Nephron (organoid): ENCODE data around the gene TARS3.
A peak's percentile ranks its signal among the peaks of the same experiment; 100 is the strongest.

Experiments
- H3K27ac Mint-ChIP-seq, 3 experiments: 2 replicates each; pipeline ENCODE4 v1.8.0; 2020; ENCODE audit warnings: mixed read lengths in 3 of 3, mild to moderate bottlenecking in 2 of 3, moderate library complexity in 1 of 3
- H3K27me3 Mint-ChIP-seq: 2 replicates; pipeline ENCODE4 v1.8.0; 2021; ENCODE audit warnings: low read depth, mild to moderate bottlenecking, moderate library complexity, mixed read lengths
- H3K36me3 Mint-ChIP-seq: 2 replicates; pipeline ENCODE4 v1.8.0; 2020; ENCODE audit warnings: low read depth, mixed read lengths
- H3K4me1 Mint-ChIP-seq: 2 replicates; pipeline ENCODE4 v1.8.0; 2020; ENCODE audit warnings: mixed read lengths
- H3K4me3 Mint-ChIP-seq, 3 experiments: 2 replicates each; pipeline ENCODE4 v1.8.0; 2020; ENCODE audit warnings: mild to moderate bottlenecking in 3 of 3, mixed read lengths in 3 of 3, moderate library complexity in 2 of 3
- H3K9me3 Mint-ChIP-seq: 2 replicates; pipeline ENCODE4 v1.8.0; 2020; ENCODE audit warnings: mixed read lengths
- CTCF ChIP-seq, 3 experiments: fragments of 200-600 bp; sonication (generic); IDR thresholded peaks; one replicate each; pipeline ENCODE4 v1.5.0; 2021; ENCODE audit warnings: antibody characterized with exemption in 3 of 3; ENCODE audit not compliant: unreplicated experiment in 3 of 3

The TARS3 gene

DNA sequence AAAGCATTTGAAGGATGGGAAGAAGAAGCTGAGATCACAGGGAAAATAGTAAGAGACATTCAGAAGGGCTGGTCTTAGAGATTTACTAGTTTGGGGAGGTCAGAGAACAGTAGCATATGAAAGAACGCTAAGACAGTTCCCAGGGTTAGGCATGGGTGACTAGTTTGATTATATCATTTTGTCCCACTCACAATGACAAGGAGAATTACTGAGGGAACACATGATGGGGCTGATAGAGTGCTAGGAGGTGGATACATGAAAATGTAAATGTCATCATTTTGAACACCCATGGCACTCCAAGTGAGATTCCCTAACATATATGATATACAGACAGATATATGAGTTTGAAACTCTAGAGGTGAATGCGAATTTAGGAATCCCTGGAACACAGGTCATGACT, 9.3 kb upstream of the TARS3 start:
- no peaks in the 10 kb centered on the region for H3K36me3 Mint-ChIP-seq
- no peak overlapping the region for H3K4me3 Mint-ChIP-seq
- no peaks in the 10 kb centered on the region for H3K9me3 Mint-ChIP-seq
- TF ChIP-seq CTCF (IDR thresholded peaks at IDR 0.05; ENCODE audit: unreplicated experiment in 3 of 3) = no peak
- no peaks in the 10 kb centered on the region for H3K4me1 Mint-ChIP-seq
- no peak overlapping the region for H3K27ac Mint-ChIP-seq
- H3K27me3 Mint-ChIP-seq = no peaks in the 10 kb centered on the region

DNA sequence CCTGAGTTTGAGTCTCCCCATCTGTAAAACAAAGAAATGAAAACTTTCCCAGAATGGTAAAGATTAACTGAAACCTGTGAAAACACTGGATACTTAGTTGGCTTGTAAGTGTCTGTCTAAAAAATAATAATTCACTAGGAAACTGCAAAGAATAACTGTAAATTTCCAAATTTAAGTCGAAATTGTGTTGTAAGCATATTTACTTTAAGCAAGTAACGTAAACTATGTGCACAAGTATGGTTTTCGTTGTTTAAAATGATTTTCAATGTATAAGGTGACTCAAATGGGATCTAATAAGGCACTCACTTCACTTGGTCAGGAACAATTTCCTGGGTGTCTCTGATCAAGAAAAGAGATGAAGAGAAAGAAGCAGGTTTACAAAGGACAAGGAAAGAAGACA, 8.5 kb upstream of the TARS3 start:
- no peaks in the 10 kb centered on the region for H3K27me3 Mint-ChIP-seq
- no peaks in the 10 kb centered on the region for H3K36me3 Mint-ChIP-seq
- no peak overlapping the region for H3K4me3 Mint-ChIP-seq
- H3K27ac Mint-ChIP-seq = no peak overlapping the region
- H3K4me1 Mint-ChIP-seq = no peaks in the 10 kb centered on the region
- no peak for TF ChIP-seq CTCF (IDR thresholded peaks at IDR 0.05; ENCODE audit: unreplicated experiment in 3 of 3)
- H3K9me3 Mint-ChIP-seq = no peaks in the 10 kb centered on the region

GRCh38 chr15:101731746-101732145, 7.5 kb upstream of the TARS3 start:
- H3K27ac Mint-ChIP-seq = no peak overlapping the region
- no peaks in the 10 kb centered on the region for H3K4me1 Mint-ChIP-seq
- H3K36me3 Mint-ChIP-seq = no peaks in the 10 kb centered on the region
- TF ChIP-seq CTCF (IDR thresholded peaks at IDR 0.05; ENCODE audit: unreplicated experiment in 3 of 3) = no peak
- no peaks in the 10 kb centered on the region for H3K9me3 Mint-ChIP-seq
- H3K4me3 Mint-ChIP-seq = no peak overlapping the region
- no peaks in the 10 kb centered on the region for H3K27me3 Mint-ChIP-seq

DNA sequence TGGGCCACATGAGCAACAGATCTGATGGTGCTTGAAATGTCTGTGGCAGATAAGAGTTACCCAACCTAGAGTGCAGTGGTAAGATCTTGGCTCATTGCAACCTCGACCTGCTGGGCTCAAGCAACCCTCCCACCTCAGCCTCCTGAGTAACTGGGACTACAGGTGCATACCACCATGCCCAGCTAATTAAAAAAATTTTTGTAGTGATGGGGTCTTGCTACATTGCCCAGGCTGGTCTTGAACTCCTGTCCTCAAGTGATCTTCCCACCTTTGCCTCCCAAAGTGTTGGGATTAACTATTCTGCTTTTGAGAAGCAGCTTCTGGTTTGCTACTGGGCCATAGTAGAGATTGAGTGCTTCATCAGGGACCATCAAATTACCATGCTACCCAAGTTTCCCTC, 2.9 kb upstream of the TARS3 start:
- no peaks in the 10 kb centered on the region for H3K9me3 Mint-ChIP-seq
- peaks cover 5% of the 10 kb centered on the region for H3K4me1 Mint-ChIP-seq
- no peak for TF ChIP-seq CTCF (IDR thresholded peaks at IDR 0.05; ENCODE audit: unreplicated experiment in 3 of 3)

GRCh38 chr15:101725073-101725472, 800 bp upstream of the TARS3 start:
- Mint-ChIP-seq H3K27ac (peak overlapping the region in 2 of 3 experiments; percentile 40 to 74), H3K4me3 (peak overlapping the region; percentile 57 to 79 (median 78)), H3K4me1 (peaks cover 5% of the 10 kb centered on the region), H3K36me3 (peaks cover 22% of the 10 kb centered on the region), H3K27me3 (no peaks in the 10 kb centered on the region), H3K9me3 (no peaks in the 10 kb centered on the region)
- no peak for TF ChIP-seq CTCF (IDR thresholded peaks at IDR 0.05; ENCODE audit: unreplicated experiment in 3 of 3)

More for the DNA sequence above, 2.9 kb upstream of the TARS3 start:
- Mint-ChIP-seq H3K36me3 (peaks cover 5% of the 10 kb centered on the region), H3K27ac (no peak overlapping the region), H3K27me3 (no peaks in the 10 kb centered on the region), H3K4me3 (no peak overlapping the region)

DNA sequence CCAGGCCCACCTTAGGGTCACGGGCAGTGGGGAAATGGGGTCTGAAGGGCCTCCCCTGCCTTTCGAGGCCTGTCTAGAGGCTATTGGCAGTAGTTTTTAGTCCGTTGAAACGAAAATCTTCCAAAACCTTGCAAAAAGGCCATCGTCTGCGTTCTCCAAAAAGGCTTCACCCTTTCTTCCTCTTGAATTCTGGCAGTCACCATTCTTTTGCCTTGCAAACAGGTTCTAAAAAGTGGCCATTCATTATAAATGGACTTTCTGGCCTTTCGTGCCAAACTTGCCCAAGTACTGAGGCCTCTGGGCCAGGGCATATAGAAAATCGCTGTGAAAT, 367 bp upstream of the TARS3 start:
- peak overlapping the region; percentile 57 to 79 (median 78) for H3K4me3 Mint-ChIP-seq
- TF ChIP-seq CTCF (IDR thresholded peaks at IDR 0.05; ENCODE audit: unreplicated experiment in 3 of 3) = no peak
- H3K27me3 Mint-ChIP-seq = no peaks in the 10 kb centered on the region
- H3K4me1 Mint-ChIP-seq = peaks cover 5% of the 10 kb centered on the region
- no peaks in the 10 kb centered on the region for H3K9me3 Mint-ChIP-seq
- H3K27ac Mint-ChIP-seq = peak overlapping the region in 2 of 3 experiments; percentile 40 to 74
- H3K36me3 Mint-ChIP-seq = peaks cover 26% of the 10 kb centered on the region
